Dedifferentiated amniotic fluid mesenchymal stem cell (primary cell): Measurements from ENCODE around the gene ADD3.
"Not testable (repeated sequence)": the region's sequence is repeated elsewhere in the genome, so short reads cannot be mapped to it uniquely, and the experiment has no call there.

Experiments used
- DNase-seq: peaks from one replicate; pipeline ENCODE4 v3.0.0-alpha.2; 2016; ENCODE audit errors: extremely low spot score

ADD3 gene

DNA sequence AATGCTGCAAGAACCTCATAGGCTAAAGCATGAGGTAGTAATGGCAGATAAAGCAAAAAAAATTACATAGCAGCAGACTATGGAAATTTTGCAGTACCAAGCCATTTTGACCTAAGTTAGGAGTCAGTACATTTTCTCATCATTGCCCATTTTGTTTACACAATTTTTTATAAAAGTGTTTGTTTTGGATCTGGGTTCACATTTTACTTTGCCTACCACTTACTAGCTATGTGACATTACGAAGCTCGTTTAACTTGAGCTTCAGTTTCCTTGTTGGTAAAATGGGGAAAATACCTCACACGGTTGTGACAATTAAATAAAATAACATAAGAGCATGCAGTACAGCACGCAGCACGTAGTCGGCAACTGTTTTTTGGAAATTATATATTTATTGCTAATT, 99.6 kb downstream of the ADD3 start:
- DNase-seq: no peak

DNA sequence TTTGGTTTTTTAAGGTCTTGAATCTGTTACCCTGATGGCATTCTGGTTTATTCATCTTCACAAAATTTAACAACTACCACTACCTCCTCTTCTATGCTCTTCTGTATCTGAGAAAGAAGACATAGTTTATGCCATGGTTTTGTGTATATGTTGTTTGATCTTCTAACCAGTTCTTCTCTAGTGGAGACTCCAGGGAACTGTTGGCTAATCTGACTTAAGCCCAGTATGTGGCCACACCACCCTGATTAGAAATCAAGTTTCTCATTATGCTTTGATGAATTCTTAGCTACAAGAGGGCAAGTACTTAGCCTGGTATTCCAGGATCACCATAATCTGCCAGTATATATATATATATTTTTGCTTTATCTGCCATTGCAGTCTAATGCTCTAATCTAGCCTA, 100.1 kb downstream of the ADD3 start:
- no peak for DNase-seq

DNA sequence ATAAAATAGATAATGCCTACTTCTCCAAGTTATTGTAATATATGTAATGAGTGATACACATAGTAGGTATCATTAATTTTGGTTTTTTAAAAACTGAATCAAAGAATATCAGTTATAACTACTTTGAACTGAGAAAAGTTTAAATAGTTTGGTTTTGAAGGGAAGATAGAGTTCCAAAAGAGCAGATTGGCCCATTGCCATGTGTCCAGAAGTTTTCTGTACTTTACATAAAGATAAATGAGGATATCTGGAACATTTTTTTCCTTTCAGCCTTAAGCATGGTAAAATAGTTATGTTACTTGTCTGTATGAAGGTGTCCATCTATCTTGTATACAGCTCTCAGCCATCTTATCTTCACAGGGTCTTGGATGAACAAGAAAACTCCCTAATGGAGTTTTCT, 101.7 kb downstream of the ADD3 start:
- DNase-seq: no peak

DNA sequence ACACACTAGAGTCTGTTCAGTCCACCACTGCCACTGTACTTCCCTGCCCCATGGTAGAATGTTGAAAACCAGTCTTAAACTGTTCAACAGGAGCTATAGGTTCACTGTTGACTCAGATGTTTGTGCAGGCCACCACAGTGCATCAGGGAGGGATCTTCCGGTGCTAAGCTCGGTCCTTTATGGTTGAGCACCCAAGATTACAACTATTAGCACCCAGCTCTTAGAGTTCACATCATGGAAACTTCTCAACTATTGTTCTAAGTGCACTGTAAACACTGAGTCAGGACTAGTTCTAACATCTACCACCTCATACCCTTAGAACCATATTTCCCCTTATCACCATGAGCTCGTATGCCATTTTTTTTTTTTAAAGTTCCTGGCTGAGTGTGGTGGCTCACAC, 102.6 kb downstream of the ADD3 start:
- no peak for DNase-seq

DNA sequence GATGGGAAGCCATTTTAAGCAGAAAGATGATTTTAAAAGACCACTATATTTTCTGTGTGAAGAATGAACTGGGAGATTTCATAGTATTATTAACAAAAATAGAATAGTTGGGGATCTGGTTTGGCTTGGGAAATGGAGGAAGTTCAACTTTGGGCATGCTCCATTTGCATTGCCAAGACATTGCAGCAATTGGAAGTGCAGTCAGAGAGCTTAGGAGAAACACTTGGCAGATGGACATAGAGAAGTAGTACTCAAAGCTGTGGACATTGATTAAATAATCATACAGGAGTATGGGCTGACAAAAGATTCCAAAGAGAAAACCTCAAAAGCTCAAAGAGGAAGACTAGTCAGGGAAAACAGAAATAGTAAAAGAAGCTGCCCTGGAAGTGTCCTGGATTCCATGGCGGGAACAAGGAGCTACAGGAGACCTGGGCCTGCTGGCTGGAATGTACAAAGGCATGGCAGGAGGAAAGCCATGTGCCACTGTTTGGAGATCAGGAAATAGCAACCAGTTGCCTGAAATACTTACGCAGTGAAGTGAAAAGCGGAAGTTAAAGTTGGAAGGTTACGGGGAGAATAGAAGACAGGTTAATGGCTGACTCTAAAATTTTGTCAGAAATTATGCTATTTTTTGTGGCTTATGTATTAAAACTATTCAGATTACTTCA, 106.0 kb downstream of the ADD3 start:
- DNase-seq: no peak

DNA sequence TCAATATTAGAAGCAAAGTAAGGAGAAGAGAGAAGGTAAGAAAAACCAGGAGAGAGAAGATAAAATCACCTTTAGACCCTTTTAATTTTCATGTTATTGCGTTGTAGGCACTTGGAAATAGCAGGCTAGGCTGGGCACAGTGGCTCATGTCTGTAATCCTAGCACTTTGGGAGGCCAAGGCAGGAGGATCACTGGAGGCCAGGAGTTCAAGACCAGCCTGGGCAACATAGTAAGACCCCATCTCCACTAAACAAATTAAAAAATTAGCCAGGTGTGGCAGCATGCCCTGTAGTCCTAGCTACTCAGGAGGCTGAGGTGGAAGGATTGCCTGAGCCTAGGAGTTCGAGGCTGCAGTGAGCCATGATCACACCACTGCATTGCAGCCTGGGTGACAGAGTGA, 106.9 kb downstream of the ADD3 start:
- not testable (repeated sequence) for DNase-seq

DNA sequence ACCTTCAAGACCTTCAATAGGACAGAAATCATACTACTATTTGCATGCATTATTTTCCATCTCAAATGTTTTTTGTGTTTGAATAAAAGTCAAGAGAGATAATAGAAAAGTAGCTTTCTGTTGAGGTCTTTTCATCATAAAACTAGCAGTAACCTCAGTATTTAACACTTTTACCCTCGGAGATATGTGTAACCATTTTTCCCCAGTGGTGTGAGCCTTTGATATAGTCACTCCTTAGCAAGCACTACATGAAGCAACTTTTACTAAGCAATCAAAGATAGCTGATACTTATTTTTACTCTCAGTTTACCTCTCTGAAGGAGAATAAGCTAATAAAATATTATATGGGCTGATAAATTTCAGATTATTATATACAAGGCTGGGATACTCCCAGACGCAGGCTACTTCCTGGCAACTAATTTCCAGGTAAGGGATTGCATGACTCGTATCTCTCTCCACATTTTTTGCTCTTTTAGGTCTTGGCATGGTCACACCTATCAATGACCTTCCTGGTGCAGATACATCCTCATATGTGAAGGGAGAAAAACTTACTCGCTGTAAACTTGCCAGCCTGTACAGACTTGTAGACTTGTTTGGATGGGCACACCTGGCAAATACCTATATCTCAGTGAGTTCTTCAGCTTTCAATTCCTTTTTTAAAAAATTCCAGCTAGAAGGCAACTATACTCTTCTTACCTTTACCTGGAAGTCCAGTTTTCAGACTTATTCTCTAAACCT, 108.2 kb downstream of the ADD3 start:
- no peak for DNase-seq

DNA sequence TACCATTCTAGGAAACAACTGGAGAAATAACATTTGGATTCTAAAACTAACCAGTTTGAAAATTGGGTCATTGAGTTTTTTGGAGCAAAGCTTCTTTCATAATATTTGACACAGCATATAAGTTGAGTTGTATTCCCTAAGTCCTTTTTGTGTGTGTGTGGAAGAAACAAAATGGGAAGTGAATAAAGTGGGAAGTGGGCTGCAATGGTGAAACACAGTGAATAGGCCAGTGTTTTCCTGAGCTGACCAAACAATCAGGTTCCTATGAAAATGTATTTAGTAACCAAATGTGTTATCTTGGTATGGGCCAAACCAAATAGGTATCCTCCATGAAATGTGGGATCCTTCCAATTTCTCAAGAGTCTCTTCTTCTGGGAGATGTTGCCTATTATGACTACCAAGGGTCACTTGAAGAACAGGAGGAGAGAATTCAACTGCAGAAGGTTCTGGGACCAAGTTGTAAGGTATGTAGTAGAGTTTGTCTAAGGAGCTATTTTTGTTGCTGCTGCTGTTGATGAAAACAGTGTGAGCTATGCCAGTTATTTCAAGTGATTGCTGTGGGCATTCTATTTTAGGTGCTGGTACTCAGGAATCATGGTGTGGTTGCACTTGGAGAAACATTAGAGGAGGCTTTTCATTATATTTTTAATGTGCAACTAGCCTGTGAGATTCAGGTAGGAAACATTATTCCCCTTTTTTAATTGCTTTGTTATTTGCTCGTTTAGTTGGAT, 111.3 kb downstream of the ADD3 start:
- DNase-seq: no peak

DNA sequence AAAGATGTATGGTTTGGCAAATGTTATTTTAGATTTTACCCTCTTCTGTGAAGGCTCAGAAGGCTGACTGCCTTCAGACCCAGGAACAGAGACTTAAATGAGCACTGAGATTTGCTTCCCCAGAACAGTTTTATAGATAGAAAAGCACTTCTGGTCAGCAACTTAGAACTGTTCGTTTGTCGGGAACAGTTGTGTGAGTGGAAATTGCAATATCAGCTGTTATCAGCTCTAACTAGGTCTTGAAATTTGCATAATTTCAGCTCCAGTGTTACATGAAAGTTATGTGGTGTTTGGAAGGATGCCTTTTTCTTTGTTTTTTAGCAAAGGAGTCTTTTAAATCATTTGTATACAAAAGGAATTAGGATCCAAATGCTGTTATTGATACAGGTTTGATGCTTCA, 115.8 kb downstream of the ADD3 start:
- no peak for DNase-seq

DNA sequence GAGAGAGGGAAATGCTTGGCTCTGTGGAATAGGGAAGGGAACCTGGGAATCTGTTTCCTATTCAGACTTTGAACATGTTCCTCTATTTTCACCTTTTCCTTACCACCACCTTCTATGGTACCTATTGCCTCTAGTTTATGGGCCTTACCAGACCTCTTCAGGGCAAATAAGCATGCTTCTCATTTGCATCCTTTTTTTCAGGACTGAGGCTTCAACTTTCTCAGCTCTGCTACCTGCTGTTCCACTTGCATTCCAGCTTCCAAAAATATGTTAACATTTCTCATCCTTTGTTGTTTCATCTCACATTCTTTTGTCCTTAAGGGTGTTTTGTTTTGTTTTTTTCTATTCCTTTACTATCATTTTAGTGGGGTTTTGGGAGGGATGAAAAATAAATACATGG, 121.7 kb downstream of the ADD3 start:
- no peak for DNase-seq

DNA sequence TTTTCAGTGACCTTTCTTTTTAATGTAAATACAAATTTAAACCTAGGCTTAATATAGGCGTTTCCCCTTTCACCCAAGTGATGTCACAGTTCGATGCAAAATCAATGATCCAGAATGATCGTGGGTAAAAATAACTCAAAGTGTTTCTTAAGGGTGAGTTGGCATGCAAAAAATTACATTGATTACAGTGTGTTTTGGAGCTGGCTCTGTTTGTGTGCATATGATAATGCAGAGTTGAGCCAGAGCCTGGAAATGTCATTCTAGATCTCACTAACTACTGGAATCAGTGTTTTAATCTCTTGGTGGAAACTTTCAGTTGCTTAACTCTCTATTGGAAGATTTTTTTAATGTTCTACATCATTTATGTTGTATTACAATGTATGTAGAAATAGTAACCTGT, 127.1 kb downstream of the ADD3 start:
- no peak for DNase-seq

DNA sequence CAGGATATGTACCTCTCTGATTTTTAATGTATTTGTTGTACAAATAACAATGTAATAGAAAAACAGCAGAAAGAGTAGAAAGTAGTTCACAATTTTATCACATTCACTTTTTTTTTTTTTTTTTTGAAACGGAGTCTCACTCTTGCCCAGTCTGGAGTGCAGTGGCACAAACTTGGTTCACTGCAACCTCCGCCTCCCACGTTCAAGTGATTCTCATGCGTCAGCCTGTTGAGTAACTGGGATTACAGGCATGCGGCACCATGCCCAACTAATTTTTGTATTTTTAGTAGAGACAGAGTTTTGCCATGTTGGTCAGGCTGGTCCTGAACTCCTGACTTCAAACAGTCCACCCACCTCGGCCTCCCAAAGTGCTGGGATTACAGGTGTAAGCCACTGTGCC, 128.1 kb downstream of the ADD3 start:
- DNase-seq: not testable (repeated sequence)

DNA sequence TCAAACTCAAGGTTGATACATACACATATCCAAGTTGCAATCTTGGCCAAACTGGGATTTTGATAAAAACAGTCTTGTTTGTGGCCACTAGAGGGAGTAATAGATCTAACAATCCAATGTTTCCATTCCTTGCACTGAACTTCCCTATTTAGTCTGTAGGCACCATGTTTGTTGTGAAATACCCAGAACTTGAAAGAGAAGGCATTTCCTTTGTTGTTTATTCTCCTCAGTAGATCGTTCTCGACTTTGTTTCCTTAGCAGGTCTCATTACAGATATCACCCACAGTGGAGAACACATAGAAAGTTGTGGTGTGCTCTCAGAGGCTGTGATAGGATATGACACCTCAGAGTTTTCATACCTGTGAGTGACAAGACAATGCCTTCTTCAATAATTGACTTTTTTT, 129.4 kb downstream of the ADD3 start:
- peak; percentile 82 for DNase-seq

DNA sequence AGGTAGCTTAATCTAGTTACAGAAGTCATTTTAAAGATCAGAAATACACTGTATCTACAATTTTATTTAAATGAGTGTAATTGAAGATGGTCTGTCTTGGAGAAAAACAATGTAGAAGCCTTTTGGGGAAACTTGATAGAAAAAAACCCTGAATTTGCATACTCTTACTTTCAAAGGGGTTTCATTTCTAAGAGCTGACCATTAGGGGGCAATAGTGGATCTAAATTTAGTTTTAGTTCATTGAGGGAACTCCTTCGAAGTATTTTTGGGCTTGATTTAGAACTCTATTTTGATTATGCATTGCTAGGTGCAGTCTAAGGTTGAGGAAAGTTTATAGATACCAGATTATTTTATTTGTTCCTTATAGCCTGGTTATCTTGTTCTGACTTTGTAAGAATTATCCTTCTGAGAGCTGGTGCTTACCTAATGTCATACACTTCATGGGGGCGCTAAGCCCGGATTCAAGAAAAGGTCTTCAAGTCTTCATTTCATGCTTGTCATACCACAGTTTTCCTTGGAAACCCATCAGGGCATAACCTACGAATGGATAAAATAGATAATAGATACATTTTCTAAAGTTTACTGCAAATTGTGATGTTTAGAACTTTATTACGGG, 130.5 kb downstream of the ADD3 start:
- DNase-seq: peak; percentile 79

DNA sequence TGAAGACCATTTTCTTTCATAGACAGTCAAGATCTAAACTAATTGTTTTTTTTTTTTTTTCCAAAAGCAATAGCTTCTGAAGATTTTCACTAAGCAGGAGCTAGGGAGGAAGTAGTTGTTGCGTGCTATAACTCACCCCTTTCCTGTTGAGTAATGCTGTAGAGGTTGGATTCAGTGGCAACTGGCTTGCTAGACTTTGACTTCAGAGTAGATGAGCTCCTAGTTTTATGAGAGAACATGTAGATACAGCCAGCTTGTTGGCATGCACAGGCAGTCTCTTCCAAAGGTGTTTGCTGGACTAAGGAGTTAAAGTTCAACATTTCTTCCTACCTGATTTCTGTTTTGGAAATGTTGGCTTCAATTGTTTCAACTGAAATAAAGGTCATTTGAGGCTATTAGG, 133.4 kb downstream of the ADD3 start:
- no peak for DNase-seq

DNA sequence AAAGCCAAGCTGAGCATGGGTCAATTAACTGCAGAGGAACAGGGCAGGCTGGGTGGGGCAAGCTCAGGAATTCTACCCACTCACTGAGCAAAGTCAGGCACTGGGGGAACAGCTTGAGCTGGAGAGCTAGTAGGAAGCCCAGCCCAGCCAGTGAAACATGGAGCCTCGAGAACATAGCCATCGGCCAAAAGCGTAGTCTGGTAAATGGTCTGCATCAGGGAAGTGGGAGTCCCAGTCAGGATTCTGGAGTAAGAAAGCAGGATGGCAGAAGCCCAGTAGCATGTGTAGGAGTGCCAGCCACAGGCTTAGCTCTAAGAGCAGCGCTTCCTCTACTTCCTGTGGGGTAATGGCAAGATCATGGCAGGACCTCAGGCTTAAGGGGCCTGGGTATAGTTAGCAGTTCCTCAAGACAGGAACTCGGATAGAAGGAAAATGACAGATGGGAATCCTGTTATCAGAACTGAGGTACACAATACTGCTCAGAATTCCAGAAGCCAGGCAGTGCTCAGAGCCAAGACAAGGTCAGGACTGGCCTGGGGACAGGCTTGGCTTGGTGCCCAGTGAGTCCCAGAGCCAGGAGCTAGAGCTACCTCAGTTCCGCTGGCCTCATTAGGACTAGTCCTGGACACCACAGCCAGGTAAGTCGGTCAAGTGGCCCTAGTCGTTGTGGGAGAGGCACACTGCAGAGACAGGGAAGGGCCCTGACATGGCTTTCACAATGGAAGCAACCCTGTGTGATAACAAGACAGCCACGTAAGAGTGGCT, 134.3 kb downstream of the ADD3 start:
- no peak for DNase-seq

DNA sequence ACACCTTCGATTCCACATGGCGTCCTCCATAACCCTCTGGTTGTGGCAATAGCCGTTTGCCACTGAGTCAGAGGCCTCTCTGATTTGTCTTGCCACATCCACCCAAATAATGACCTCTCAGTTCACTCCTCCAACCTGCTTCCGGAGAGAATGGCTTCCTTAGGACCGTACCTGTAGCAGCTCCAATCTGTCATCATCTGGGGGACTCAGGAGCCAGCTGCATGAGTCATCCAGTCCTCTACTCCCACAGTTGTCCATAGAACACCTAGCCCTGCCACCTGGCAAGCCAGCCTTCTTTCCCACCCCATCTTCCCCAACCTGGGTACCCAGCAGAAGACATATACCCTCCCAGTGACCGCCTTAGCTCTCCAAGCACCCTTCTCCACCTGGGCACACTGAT, 135.2 kb downstream of the ADD3 start:
- DNase-seq: no peak

DNA sequence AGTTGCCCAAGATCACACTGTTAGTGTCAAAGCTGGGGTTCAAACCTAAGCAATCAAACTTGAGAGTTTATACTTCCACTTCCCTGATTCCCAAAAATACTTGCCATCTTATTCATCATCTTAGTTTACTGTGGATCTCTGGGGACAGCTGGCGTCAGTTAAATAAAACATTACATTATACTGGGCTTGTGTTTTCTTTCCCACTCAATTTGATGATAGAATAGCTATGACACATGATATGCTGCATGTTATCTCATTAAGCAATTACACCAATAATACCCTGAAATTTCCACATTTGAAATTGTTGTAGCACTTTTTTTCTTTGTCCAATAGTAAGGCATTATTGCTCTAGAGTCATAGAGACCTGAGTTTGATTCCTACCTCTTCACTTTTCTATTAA, 136.7 kb downstream of the ADD3 start:
- DNase-seq: no peak

DNA sequence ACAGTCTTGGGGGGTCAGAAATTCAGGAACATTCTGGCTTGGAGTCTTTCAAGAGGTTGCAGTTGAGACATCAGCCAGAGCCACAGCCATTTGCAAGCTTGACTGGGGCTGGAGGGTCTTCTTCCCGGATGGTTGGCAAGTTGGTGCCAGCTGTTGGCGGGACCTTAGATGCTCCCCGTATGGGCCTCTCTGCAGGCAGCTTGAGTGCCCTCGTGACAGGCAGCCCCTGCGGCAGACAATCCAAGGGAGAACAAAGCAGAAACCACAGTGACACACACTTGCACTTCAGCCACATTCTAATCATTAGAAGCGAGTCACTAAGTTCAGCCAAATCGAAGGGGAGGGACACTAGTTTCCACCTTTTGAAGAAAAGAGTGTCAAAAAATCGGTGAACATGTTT, 140.2 kb downstream of the ADD3 start:
- no peak for DNase-seq

DNA sequence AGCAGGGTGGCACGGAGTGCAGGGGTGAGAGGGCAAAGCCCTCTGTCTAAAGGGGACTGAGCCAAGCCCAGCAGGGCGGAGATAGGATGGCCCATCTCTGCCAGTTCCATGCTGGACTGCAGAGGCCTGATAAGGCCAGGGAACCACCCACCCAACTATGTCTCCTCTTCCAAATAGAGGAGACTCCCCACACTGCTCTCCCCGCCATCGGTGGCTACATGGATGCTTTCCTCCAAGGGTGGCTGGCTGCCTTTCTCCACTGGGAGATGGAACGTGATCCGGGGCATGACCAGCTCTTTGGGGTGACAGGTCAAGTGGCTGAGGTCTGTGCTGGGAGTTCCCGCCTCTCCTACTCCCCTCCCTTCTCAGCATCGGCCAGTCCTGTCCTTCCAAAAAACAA, 141.5 kb downstream of the ADD3 start:
- DNase-seq: no peak

DNA sequence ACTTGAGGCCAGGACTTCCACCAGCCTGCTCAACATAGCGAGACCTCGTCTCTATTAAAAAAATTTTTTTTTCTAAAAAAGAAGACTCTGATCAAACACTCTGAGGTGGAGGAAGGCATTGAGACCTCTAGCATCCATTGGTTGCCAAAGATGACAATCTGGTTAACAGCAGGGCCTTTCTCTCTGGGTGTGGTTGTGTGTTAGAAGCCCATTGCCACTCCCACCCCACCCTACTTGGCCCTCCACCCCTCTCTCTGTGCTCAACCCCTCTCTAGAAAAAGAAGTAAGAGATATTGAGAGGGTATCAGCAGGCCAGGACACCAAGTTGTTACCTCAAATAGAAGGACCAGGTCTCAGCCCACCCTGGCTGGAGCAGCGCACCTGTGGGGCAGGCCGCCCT, 142.3 kb downstream of the ADD3 start:
- DNase-seq: no peak

DNA sequence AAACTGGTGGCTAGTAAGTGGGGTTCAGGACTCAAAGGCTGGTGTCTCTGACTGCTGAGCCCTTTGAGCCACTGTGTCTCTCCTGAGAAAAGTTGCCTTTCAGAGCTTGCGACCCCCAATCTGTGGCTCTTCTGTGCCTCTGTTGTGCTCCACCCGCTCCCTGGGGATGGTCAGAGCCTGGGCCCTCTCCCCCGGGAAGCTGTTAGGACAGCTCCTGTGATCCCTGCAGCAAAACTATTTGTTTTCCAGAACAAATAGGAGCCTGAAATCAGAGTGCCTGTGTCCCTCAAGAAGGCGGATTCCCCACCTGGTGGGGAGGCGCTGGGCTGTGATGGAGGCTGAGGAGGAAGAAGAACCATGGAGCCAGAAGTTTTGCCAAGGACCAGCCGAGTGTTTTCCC, 143.2 kb downstream of the ADD3 start:
- DNase-seq: no peak
